ENCODE measurements around the gene CLPSL1. TPM values are rescaled to one million over a fixed set of nuclear protein-coding genes. Genes with fewer than 3 reads are reported as not detected.

The CLPSL1 gene
- total and polyA plus RNA-seq, 2 of the 13 experiments (the other 11 are each of a cell fraction or from before 2014, with no cell fraction given), result not detected

- TF ChIP-seq, protein P1, sequence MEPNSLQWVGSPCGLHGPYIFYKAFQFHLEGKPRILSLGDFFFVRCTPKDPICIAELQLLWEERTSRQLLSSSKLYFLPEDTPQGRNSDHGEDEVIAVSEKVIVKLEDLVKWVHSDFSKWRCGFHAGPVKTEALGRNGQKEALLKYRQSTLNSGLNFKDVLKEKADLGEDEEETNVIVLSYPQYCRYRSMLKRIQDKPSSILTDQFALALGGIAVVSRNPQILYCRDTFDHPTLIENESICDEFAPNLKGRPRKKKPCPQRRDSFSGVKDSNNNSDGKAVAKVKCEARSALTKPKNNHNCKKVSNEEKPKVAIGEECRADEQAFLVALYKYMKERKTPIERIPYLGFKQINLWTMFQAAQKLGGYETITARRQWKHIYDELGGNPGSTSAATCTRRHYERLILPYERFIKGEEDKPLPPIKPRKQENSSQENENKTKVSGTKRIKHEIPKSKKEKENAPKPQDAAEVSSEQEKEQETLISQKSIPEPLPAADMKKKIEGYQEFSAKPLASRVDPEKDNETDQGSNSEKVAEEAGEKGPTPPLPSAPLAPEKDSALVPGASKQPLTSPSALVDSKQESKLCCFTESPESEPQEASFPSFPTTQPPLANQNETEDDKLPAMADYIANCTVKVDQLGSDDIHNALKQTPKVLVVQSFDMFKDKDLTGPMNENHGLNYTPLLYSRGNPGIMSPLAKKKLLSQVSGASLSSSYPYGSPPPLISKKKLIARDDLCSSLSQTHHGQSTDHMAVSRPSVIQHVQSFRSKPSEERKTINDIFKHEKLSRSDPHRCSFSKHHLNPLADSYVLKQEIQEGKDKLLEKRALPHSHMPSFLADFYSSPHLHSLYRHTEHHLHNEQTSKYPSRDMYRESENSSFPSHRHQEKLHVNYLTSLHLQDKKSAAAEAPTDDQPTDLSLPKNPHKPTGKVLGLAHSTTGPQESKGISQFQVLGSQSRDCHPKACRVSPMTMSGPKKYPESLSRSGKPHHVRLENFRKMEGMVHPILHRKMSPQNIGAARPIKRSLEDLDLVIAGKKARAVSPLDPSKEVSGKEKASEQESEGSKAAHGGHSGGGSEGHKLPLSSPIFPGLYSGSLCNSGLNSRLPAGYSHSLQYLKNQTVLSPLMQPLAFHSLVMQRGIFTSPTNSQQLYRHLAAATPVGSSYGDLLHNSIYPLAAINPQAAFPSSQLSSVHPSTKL (CRISPR knock-in tag; IDR thresholded peaks at IDR 0.05), result peak; percentile 49
- TF ChIP-seq ZNF383 (CRISPR knock-in tag; IDR thresholded peaks at IDR 0.05; ENCODE audit: borderline replicate concordance) (no peak), ZNF263 (CRISPR knock-in tag; IDR thresholded peaks at IDR 0.05) (peak; percentile 59; the same call in 1 of the 2 replicates), ESRRA (CRISPR knock-in tag; IDR thresholded peaks at IDR 0.05; ENCODE audit: low read depth) (peak; percentile 80; the same call in 1 of the 2 replicates), ZNF687 (CRISPR knock-in tag; IDR thresholded peaks at IDR 0.05) (peak; percentile 30; the same call in 1 of the 2 replicates), NCOR1 (IDR thresholded peaks at IDR 0.05; ENCODE audit: borderline replicate concordance, low read length) (peak; percentile 29; the same call in 1 of the 2 replicates)
Observed at GRCh38 chr6:35787266-35788218, 6.7 kb downstream of the CLPSL1 start (continued).
